Panc1 (cell line): ENCODE data around the gene LSM6. TPM values are rescaled to one million over a fixed set of nuclear protein-coding genes. Genes with fewer than 3 reads are reported as not detected.

ENCODE experiments used
- ATAC-seq: fragments of 200-7000 bp; cut with Tn5 transposase; 2 replicates; pipeline ENCODE4 v1.9.1; 2020; ENCODE audit warnings: mild to moderate bottlenecking, moderate library complexity
- BruUV-seq: library from RNA; stranded (reverse); fragments of 400-500 nt; replicated peaks from 2 replicates; lab custom pipeline; 2021; lab: Mats Ljungman, UMichigan
- CTCF ChIA-PET: fragments of 300-600 bp; sonication (Branson Sonifier 250); formaldehyde crosslinking; loops from one replicate; lab custom pipeline; 2022; ENCODE audit warnings: antibody characterized with exemption; lab: Charles Lee
- POLR2A ChIA-PET: fragments of 300-600 bp; sonication (Branson Sonifier 250); formaldehyde crosslinking; loops from one replicate; lab custom pipeline; 2022; ENCODE audit warnings: antibody characterized with exemption; lab: Charles Lee
- DNase-seq: peaks from one replicate; pipeline ENCODE4 v3.0.0-alpha.2; 2010; ENCODE audit warnings: low read depth, low spot score
- H3K27ac ChIP-seq: 2 replicates; pipeline ENCODE4 v1.5.1; 2011; ENCODE audit warnings: mild to moderate bottlenecking, low read length, inconsistent platforms
- H3K27me3 ChIP-seq: fragments of 200-500 bp; sonication (Bioruptor generic); 2 replicates; pipeline ENCODE4 v1.6.0; 2014; ENCODE audit warnings: low read length, inconsistent platforms; ENCODE audit not compliant: control insufficient read depth, insufficient read depth
- H3K36me3 ChIP-seq: fragments of 200-500 bp; sonication (Bioruptor generic); 2 replicates; pipeline ENCODE4 v1.5.1; 2014; ENCODE audit warnings: inconsistent platforms, mild to moderate bottlenecking, low read length, moderate library complexity; ENCODE audit not compliant: control insufficient read depth, insufficient read depth
- H3K4me1 ChIP-seq: 2 replicates; pipeline ENCODE4 v1.5.1; 2011; ENCODE audit warnings: inconsistent platforms, mild to moderate bottlenecking, low read length, moderate library complexity; ENCODE audit not compliant: control insufficient read depth, insufficient read depth
- H3K4me3 ChIP-seq, 2 experiments: 2 replicates each; pipeline ENCODE4 v1.5.1; 2011 to 2012; ENCODE audit warnings: low read depth in 2 of 2, low read length in 2 of 2, mild to moderate bottlenecking in 2 of 2, inconsistent platforms in 1 of 2, moderate library complexity in 1 of 2
- H3K9me3 ChIP-seq: fragments of 200-500 bp; sonication (Bioruptor generic); 2 replicates; pipeline ENCODE4 v1.5.1; 2014; ENCODE audit warnings: low read depth, mild to moderate bottlenecking, inconsistent platforms, low read length, moderate library complexity; ENCODE audit not compliant: control insufficient read depth, insufficient read depth
- POLR2AphosphoS5 ChIP-seq: IDR thresholded peaks from 2 replicates; pipeline ENCODE4 v1.6.1; 2012; ENCODE audit warnings: mild to moderate bottlenecking, low read depth, low read length, moderate library complexity
- REST ChIP-seq, 2 experiments: IDR thresholded peaks; 2 replicates each; pipeline ENCODE4 v1.6.1; 2011 to 2012; ENCODE audit warnings: low read depth in 2 of 2, control low read depth in 1 of 2, low read length in 1 of 2, mild to moderate bottlenecking in 1 of 2, moderate library complexity in 1 of 2; ENCODE audit not compliant: insufficient read depth in 1 of 2
- SIN3A ChIP-seq: IDR thresholded peaks from 2 replicates; pipeline ENCODE4 v1.6.1; 2012; ENCODE audit warnings: low read depth, mild to moderate bottlenecking, low read length, moderate library complexity, borderline replicate concordance; ENCODE audit not compliant: insufficient read depth
- TCF7L2 ChIP-seq: IDR thresholded peaks from 2 replicates; pipeline ENCODE4 v1.6.1; 2011; ENCODE audit warnings: mild to moderate bottlenecking, low read depth, low read length, inconsistent platforms
- in situ Hi-C: cut with HindIII; loops from 2 replicates; pipeline ENCODE4 v1.10.0; 2016; ENCODE audit warnings: low sequenced_read_pairs, low pct_unique_long_range_greater_than_20kb
- intact Hi-C: fragments of 100-400 bp; cut with micrococcal nuclease; formaldehyde crosslinking; loops from one replicate; pipeline ENCODE4 v1.10.0; 2022; ENCODE audit not compliant: unreplicated experiment
- total RNA-seq: library from RNA; stranded (reverse); gene quantifications from one replicate; pipeline ENCODE4 v1.2.1, GENCODE V29; 2021; ENCODE audit not compliant: unreplicated experiment
- TF ChIP-seq, protein P1 (sequence below): fragments of 450-650 bp; IDR thresholded peaks from 2 replicates; pipeline ENCODE4 v1.5.1; 2017; ENCODE audit warnings: mild to moderate bottlenecking

Gene LSM6
- total RNA-seq, 1 experiment from 2014 or later = 15.9 TPM

DNA sequence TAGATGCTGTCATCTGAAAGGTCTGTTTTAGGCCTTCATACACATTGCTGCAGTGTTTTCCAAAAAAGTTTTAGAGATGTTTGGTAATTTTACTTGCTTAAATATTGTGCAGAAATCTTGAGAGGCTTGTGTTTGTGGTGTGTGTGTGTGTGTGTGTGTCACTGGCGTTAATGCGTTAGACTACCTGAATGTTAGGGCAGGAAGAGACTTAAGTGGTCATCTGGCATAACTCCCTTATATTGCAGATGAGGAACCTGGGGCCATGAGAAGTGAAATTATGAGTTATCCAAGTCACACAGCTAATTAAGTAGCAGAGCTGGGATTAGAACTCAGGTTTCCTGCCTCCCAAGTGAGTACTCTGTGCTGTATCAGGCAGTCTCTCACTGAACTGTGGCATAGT, 1.4 kb downstream of the LSM6 start:
- CTCF ChIA-PET = interaction anchor here (0.7 kb wide), 1 partner anchor 243 kb away, joined by 6 read pairs; no protein-coding TSS in a partner anchor
- intact Hi-C loops = no loop called here
- H3K27me3 ChIP-seq = no peaks in the 10 kb centered on the region
- DNase-seq = no peak
- no peak for ATAC-seq
- peak overlapping the region; percentile 1 to 77; a peak in 2 of 4 replicates for H3K4me3 ChIP-seq
- peaks cover 5% of the 10 kb centered on the region; the same call in 1 of the 2 replicates for H3K36me3 ChIP-seq
- no TSS peak for BruUV-seq
- no peaks in the 10 kb centered on the region for H3K9me3 ChIP-seq
- H3K4me1 ChIP-seq = peaks cover 5% of the 10 kb centered on the region; the same call in 1 of the 2 replicates
- POLR2A ChIA-PET = no interaction called here
- H3K27ac ChIP-seq = peak overlapping the region; percentile 88; the same call in 1 of the 2 replicates
- in situ Hi-C loops = no loop called here
- no peak for TF ChIP-seq SIN3A
- no peak for TF ChIP-seq POLR2AphosphoS5
- TF ChIP-seq REST (IDR thresholded peaks at IDR 0.05; ENCODE audit: insufficient read depth in 1 of 2, low read depth in 2 of 2, low read length in 1 of 2) = no peak
- TF ChIP-seq, protein P1, sequence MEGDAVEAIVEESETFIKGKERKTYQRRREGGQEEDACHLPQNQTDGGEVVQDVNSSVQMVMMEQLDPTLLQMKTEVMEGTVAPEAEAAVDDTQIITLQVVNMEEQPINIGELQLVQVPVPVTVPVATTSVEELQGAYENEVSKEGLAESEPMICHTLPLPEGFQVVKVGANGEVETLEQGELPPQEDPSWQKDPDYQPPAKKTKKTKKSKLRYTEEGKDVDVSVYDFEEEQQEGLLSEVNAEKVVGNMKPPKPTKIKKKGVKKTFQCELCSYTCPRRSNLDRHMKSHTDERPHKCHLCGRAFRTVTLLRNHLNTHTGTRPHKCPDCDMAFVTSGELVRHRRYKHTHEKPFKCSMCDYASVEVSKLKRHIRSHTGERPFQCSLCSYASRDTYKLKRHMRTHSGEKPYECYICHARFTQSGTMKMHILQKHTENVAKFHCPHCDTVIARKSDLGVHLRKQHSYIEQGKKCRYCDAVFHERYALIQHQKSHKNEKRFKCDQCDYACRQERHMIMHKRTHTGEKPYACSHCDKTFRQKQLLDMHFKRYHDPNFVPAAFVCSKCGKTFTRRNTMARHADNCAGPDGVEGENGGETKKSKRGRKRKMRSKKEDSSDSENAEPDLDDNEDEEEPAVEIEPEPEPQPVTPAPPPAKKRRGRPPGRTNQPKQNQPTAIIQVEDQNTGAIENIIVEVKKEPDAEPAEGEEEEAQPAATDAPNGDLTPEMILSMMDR = no peak
- TF ChIP-seq TCF7L2 = no peak

DNA sequence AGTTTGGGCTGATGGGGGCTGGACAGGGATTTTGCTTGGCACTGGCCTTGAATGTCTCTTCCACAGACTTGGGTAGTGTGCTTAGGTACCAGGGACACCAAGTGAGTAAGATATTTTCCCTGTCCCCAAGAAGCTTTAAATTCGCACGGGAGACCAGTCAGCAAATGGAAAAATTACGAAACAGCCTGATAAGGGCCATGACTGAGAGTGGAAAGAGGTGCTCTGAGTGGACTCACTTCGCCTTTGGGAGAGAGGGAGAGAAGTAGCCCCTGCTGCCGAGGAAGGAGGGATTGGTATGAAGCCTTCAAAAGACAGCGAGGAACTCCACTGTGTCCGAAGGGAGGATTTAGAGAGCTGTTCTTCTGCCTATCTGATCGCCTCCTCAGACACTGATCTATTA, 2.6 kb downstream of the LSM6 start:
- no TSS peak for BruUV-seq
- peaks cover 5% of the 10 kb centered on the region; the same call in 1 of the 2 replicates for H3K36me3 ChIP-seq
- CTCF ChIA-PET = no interaction called here
- no peak for DNase-seq
- H3K4me1 ChIP-seq = peaks cover 5% of the 10 kb centered on the region; the same call in 1 of the 2 replicates
- no peaks in the 10 kb centered on the region for H3K27me3 ChIP-seq
- no peak overlapping the region for H3K4me3 ChIP-seq
- in situ Hi-C loops (no loop called here), intact Hi-C loops (no loop called here)
- no peak for ATAC-seq
- TF ChIP-seq TCF7L2 = no peak
- TF ChIP-seq, protein P1 = no peak
- no peak for TF ChIP-seq POLR2AphosphoS5
- TF ChIP-seq REST (IDR thresholded peaks at IDR 0.05; ENCODE audit: insufficient read depth in 1 of 2, low read depth in 2 of 2, low read length in 1 of 2) = no peak
- TF ChIP-seq SIN3A = no peak
- H3K9me3 ChIP-seq = no peaks in the 10 kb centered on the region
- POLR2A ChIA-PET = no interaction called here
- no peak overlapping the region for H3K27ac ChIP-seq
